Neural crest cell (in vitro differentiated cells): ENCODE data around the gene PRKCD. TPM values are rescaled to one million over a fixed set of nuclear protein-coding genes. Genes with fewer than 3 reads are reported as not detected.

Experiments
- DNase-seq: peaks from one replicate; pipeline ENCODE4 v3.0.0; 2021; ENCODE audit warnings: low read depth, mixed read lengths, low spot score
- H3K27ac Mint-ChIP-seq: one replicate; pipeline ENCODE4 v1.8.0; 2021; ENCODE audit warnings: mild to moderate bottlenecking, mixed read lengths; ENCODE audit not compliant: unreplicated experiment
- H3K27me3 Mint-ChIP-seq: 2 replicates; pipeline ENCODE4 v1.8.0; 2021; ENCODE audit warnings: low read depth, mild to moderate bottlenecking, mixed read lengths
- H3K36me3 Mint-ChIP-seq: 2 replicates; pipeline ENCODE4 v1.8.0; 2021; ENCODE audit warnings: low read depth, mild to moderate bottlenecking, mixed read lengths
- H3K4me1 Mint-ChIP-seq: 2 replicates; pipeline ENCODE4 v1.8.0; 2021; ENCODE audit warnings: mixed read lengths
- H3K4me3 Mint-ChIP-seq: one replicate; pipeline ENCODE4 v1.8.0; 2021; ENCODE audit warnings: mild to moderate bottlenecking, mixed read lengths
- H3K9me3 Mint-ChIP-seq: 2 replicates; pipeline ENCODE4 v1.8.0; 2021; ENCODE audit warnings: mixed read lengths
- CTCF ChIP-seq: fragments of 200-600 bp; sonication (generic); conservative IDR thresholded peaks from 2 replicates; pipeline ENCODE4 v1.5.0; 2021; ENCODE audit warnings: antibody characterized with exemption, mild to moderate bottlenecking
- total RNA-seq: library from RNA; stranded (reverse); gene quantifications from 2 replicates; pipeline ENCODE4 v1.2.1, GENCODE V29; 2021

PRKCD gene
- total RNA-seq, 1 donor from 2014 or later, result 10.8 TPM

DNA sequence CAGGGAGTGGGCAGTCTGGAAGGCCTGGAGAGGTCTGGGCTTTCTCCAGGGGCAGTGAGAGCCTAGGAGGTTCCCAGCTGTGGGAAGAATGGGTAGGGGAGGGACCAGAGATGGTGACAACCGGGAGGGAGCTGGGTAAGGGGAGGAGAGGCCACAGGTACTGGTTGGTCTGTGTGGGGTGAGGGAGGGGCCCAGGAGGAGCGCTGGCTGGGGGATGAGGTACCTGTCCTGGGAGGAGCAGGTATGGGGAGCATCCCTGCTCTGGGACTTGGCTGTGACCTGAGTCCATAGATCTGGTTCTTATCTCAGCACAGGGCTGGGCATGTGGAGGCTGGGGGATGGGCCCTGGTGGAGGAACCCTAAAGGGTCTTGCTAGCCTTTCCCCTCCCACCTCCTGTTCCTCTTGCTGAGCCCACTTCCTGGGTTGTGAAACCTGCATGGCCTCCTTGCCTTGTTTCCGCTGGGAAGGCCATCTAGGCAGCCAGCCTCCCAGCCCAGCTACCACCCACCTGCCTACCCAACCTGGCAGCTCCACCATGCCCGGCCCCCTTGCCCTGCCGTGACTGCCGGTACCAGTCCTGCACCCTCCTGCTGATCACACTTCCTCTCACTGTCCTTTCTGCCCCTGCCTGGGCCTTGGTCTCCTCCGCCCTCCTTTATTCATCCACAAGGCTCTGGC, 11.0 kb downstream of the PRKCD start:
- Mint-ChIP-seq H3K9me3 (no peaks in the 10 kb centered on the region), H3K36me3 (no peaks in the 10 kb centered on the region), H3K27ac (peak overlapping the region; percentile 78), H3K4me1 (peaks cover 45% of the 10 kb centered on the region), H3K4me3 (no peak overlapping the region), H3K27me3 (no peaks in the 10 kb centered on the region)
- no peak for DNase-seq
- TF ChIP-seq CTCF, result no peak

GRCh38 chr3:53173107-53173506, 12.1 kb downstream of the PRKCD start:
- no peak for DNase-seq
- Mint-ChIP-seq H3K27me3 (no peaks in the 10 kb centered on the region), H3K4me3 (no peak overlapping the region), H3K36me3 (no peaks in the 10 kb centered on the region), H3K9me3 (no peaks in the 10 kb centered on the region), H3K27ac (no peak overlapping the region), H3K4me1 (peaks cover 35% of the 10 kb centered on the region)
- no peak for TF ChIP-seq CTCF

DNA sequence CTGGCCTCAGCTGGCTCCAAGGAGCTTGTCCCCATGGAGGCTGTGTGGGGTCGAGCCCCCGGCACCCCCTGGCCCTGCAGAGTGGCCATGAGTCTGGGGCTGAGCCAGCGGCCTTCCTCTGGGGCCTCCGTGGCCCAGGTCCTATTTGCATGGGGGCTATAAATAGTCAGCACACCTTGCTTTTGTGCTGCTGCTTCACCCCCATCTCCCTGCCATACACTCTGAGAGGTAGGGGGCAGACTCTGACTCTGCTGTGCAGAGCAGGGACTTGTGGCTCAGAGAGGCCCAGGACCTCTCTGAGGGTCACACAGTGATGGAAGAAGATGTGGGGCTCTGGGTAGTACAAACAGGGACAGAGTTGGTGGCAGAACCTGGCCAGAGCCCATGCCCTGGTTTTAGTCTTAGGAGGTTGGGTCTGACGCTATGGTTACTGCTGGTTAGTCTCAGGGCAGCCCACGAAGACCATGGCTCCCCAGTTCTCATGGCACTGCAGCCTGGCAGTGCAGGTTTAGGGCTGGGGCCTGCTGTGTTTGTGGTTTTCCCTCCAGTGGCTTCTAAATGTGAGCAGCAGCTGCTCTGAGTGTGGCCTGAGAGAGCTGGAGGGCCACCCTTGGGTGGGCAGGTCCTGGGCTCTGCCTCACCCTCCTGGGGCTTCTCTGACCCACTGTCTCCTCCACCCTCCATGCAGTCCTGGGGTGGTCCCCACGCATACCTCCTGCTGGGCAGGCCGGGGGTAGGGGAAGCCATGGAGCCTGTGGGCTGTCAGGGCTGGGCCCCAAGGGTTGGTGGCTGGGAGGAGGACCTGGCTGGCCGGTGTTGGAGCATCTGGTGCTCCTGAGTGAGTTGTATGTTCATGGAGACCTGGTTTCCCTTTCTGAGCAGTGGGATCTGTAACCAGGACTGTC, 13.6 kb downstream of the PRKCD start:
- no peaks in the 10 kb centered on the region for H3K9me3 Mint-ChIP-seq
- H3K4me1 Mint-ChIP-seq, result peaks cover 24% of the 10 kb centered on the region
- no peaks in the 10 kb centered on the region for H3K36me3 Mint-ChIP-seq
- H3K27me3 Mint-ChIP-seq, result no peaks in the 10 kb centered on the region
- TF ChIP-seq CTCF, result no peak
- no peak overlapping the region for H3K4me3 Mint-ChIP-seq
- DNase-seq, result no peak
- H3K27ac Mint-ChIP-seq, result no peak overlapping the region

DNA sequence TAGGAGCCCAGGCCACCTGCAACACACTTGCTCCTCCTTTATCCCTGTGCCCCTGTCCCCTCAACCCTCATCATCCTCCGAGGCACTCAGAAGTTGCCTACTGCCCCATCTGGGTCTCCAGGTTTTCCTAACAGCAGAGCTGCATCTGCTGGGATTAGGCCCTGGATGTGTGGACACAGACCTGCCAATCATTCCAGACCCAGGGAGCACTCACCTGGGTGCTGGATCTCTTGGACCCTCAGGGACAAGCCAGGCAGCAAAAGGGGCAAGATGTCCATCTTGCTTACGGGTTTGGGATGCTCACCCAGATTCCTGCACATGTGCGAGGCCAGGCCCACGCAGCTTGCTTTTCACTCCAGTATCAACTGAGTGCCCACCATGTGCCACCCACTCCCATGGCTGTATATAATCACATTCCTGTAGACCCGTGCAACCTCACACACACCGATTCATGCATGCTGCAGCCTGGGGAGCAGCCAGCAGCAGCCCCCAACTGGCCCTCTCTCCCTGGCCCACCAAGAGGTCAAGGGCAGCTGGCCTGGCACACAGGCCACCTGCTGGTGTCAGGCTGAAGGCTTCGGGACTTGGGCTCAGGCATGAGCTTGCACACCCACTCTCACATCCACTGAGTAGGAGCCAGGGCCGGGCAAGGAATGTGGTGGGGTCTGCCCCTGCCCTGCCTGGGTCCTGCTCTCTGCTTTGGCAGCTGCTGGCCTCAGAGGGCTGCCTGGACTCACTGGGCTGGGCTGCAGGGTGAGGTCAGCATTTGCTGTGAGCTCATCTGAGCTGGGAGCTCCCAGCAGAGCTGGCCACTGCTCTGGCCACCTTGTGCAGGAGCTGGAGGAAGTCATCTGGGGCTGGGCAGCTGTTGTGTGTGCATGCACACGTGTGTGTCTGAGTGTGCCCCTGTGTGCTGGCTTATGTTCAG, 14.9 kb downstream of the PRKCD start:
- Mint-ChIP-seq H3K36me3 (no peaks in the 10 kb centered on the region), H3K9me3 (no peaks in the 10 kb centered on the region), H3K27me3 (no peaks in the 10 kb centered on the region), H3K27ac (peak overlapping the region; percentile 57), H3K4me1 (peaks cover 14% of the 10 kb centered on the region), H3K4me3 (no peak overlapping the region)
- TF ChIP-seq CTCF, result no peak
- DNase-seq, result no peak

- Mint-ChIP-seq H3K27me3 (no peaks in the 10 kb centered on the region), H3K4me1 (peaks cover 13% of the 10 kb centered on the region), H3K9me3 (no peaks in the 10 kb centered on the region), H3K36me3 (no peaks in the 10 kb centered on the region), H3K4me3 (no peak overlapping the region), H3K27ac (no peak overlapping the region)
- no peak for DNase-seq
- TF ChIP-seq CTCF, result no peak
Observed at GRCh38 chr3:53178246-53178645, 17.2 kb downstream of the PRKCD start.
